Skeletal muscle tissue (tissue), 4 donors: ENCODE measurements around the gene CXXC1. TPM values are rescaled to one million over a fixed set of nuclear protein-coding genes. Genes with fewer than 3 reads are reported as not detected.

Experiments
- H3K27ac ChIP-seq: one replicate; pipeline ENCODE4 v1.7.0; 2013; ENCODE audit warnings: mild to moderate bottlenecking, low read depth, low read length, inconsistent platforms
- H3K27me3 ChIP-seq, 3 donors: one replicate each; pipeline ENCODE4 v1.7.0; 2013; ENCODE audit warnings: low read length in 3 of 3; ENCODE audit not compliant: control insufficient read depth in 3 of 3, insufficient read depth in 3 of 3
- H3K36me3 ChIP-seq, 3 donors: one replicate each; pipeline ENCODE4 v1.7.0; 2013; ENCODE audit warnings: low read length in 3 of 3; ENCODE audit not compliant: control insufficient read depth in 3 of 3, insufficient read depth in 3 of 3
- H3K4me1 ChIP-seq, 3 donors: one replicate each; pipeline ENCODE4 v1.7.0; 2013; ENCODE audit warnings: low read length in 3 of 3, mild to moderate bottlenecking in 3 of 3; ENCODE audit not compliant: control insufficient read depth in 3 of 3, insufficient read depth in 3 of 3
- H3K4me3 ChIP-seq, 3 donors: one replicate each; pipeline ENCODE4 v1.7.0; 2013; ENCODE audit warnings: low read length in 3 of 3
- H3K9ac ChIP-seq, 3 donors: one replicate each; pipeline ENCODE4 v1.7.0; 2013; ENCODE audit warnings: low read length in 3 of 3, mild to moderate bottlenecking in 3 of 3, moderate library complexity in 2 of 3, low read depth in 1 of 3
- H3K9me3 ChIP-seq, 3 donors: one replicate each; pipeline ENCODE4 v1.7.0; 2013; ENCODE audit warnings: low read length in 3 of 3; ENCODE audit not compliant: control insufficient read depth in 3 of 3
- total RNA-seq: library from RNA; depleted of rRNA; stranded (reverse); fragments of >200 nt; gene quantifications from one replicate; pipeline ENCODE4 v1.2.3, GENCODE V29; 2014
- donor health status: Osteomylitis.

The CXXC1 gene
- total RNA-seq, result 13.6 TPM

DNA sequence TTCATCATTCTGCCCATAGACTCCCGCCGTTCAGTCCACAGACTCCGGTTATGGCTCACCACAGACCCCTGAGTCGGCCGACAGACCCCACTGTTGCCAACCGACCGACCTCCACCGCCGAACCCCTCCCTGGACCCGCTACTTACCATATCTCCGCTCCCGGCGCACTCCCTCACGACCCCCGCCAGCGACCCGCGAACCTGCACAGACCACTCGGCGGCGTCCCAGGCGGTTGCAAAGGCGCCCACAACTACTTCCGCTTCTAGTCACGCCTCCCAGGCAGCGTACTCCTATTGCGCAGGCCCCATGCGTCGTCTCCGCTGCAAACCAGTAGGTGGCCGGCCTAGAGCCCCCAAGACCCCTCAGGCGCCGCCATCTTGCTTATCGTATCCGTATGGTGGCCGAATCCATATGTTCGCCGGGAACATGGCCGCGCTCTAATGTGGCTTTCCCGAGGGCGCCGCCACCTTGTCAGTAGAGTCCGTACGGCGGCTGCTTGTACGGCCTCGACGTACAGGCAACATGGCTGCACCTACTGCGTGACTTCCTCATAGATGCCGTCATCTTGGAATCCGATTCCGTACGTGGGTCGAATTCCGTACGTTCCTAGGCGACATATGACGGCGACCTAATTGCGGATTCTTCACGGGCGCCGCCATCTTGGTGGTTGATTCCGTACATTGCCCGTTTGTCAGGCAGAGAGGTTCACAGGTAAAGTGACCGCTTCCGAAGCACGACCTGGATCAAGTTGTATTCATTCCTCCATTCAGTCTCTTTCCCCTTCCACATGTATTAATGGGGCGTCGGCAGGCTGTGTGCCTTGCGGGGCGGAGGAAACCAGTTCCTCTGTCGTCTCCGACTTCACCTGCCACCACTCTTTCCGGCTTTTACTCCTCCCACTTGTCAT is at the start of gene CXXC1:
CXXC1 (minus strand) TSS at position 252 of the 907 bp plus-strand sequence; CDS start at position 149, 103 bp downstream.
- H3K27me3 ChIP-seq, result no peaks in the 10 kb centered on the region
- peaks cover 27 to 29% (median 28%) of the 10 kb centered on the region in 3 donors for H3K36me3 ChIP-seq
- peak within 1 kb of the TSS; percentile 61 for H3K27ac ChIP-seq
- peak within 1 kb of the TSS; percentile 87 to 98 (median 98) for H3K4me3 ChIP-seq
- no peaks in the 10 kb centered on the region for H3K9me3 ChIP-seq
- peak within 1 kb of the TSS; percentile 81 to 94 (median 93) for H3K9ac ChIP-seq
- H3K4me1 ChIP-seq, result peaks cover 3 to 14% (median 5%) of the 10 kb centered on the region in 3 donors

GRCh38 chr18:50334546-50335152 is 47.2 kb upstream of the CXXC1 start:
- H3K27me3 ChIP-seq, result peaks cover 0 to 3% (median 0%) of the 10 kb centered on the region in 3 donors
- no peak overlapping the region for H3K4me3 ChIP-seq
- H3K4me1 ChIP-seq, result no peaks in the 10 kb centered on the region
- H3K9ac ChIP-seq, result no peak overlapping the region
- H3K9me3 ChIP-seq, result peaks cover 0 to 2% (median 0%) of the 10 kb centered on the region in 3 donors
- no peaks in the 10 kb centered on the region for H3K36me3 ChIP-seq
- H3K27ac ChIP-seq, result no peak overlapping the region

DNA sequence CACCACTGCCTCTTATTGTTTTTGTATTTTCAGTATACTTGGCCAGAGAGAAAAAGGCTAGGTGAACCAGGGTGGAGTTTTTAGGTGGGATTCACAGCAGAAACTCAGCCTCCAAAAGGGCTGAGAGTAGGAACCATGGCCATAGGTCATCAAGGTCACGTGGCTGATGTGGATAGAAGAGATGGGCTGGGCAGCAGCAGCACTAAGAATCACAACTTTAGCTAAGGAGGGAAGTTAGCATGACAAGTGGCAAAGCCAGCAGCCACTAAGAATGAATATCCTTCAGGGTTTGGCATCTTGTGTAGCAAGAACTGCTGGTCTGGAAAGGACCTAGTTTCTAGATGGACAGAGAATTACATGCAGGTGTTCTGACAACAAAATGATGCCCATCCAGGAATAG is 44.2 kb upstream of the CXXC1 start:
- Histone ChIP-seq H3K9me3 (peaks cover 0 to 2% (median 0%) of the 10 kb centered on the region in 3 donors), H3K36me3 (no peaks in the 10 kb centered on the region), H3K27ac (no peak overlapping the region), H3K4me1 (no peaks in the 10 kb centered on the region), H3K4me3 (no peak overlapping the region), H3K27me3 (no peaks in the 10 kb centered on the region), H3K9ac (no peak overlapping the region)

GRCh38 chr18:50330176-50330575 is 42.7 kb upstream of the CXXC1 start:
- no peak overlapping the region for H3K9ac ChIP-seq
- H3K4me1 ChIP-seq, result no peaks in the 10 kb centered on the region
- H3K9me3 ChIP-seq, result peaks cover 0 to 2% (median 0%) of the 10 kb centered on the region in 3 donors
- H3K4me3 ChIP-seq, result no peak overlapping the region
- H3K36me3 ChIP-seq, result no peaks in the 10 kb centered on the region
- no peak overlapping the region for H3K27ac ChIP-seq
- no peaks in the 10 kb centered on the region for H3K27me3 ChIP-seq

DNA sequence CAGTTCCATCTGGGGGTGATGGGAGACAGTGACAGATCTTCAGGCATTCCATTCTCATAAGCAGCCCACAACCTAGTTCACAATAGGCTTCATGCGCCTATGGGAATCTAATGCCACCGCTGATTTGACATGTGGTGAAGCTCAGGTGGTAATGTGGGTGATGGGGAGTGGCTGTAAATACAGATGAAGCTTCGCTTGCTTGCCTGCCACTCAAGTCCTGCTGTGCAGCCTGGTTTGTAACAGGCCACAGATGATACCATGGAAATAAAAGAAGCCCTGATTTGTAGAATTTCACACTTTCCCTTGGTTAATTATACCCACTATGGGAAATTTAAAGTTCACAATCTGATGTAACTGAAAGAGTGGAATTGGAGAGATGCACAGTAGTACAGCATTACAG is 40.5 kb upstream of the CXXC1 start:
- no peak overlapping the region for H3K27ac ChIP-seq
- H3K27me3 ChIP-seq, result no peaks in the 10 kb centered on the region
- no peak overlapping the region for H3K4me3 ChIP-seq
- peaks cover 0 to 2% (median 0%) of the 10 kb centered on the region in 3 donors for H3K9me3 ChIP-seq
- H3K9ac ChIP-seq, result no peak overlapping the region
- no peaks in the 10 kb centered on the region for H3K36me3 ChIP-seq
- H3K4me1 ChIP-seq, result no peaks in the 10 kb centered on the region

GRCh38 chr18:50320719-50321118 is 33.2 kb upstream of the CXXC1 start:
- Histone ChIP-seq H3K27ac (no peak overlapping the region), H3K36me3 (no peaks in the 10 kb centered on the region), H3K4me1 (no peaks in the 10 kb centered on the region), H3K27me3 (no peaks in the 10 kb centered on the region), H3K4me3 (no peak overlapping the region), H3K9me3 (no peaks in the 10 kb centered on the region), H3K9ac (no peak overlapping the region)

DNA sequence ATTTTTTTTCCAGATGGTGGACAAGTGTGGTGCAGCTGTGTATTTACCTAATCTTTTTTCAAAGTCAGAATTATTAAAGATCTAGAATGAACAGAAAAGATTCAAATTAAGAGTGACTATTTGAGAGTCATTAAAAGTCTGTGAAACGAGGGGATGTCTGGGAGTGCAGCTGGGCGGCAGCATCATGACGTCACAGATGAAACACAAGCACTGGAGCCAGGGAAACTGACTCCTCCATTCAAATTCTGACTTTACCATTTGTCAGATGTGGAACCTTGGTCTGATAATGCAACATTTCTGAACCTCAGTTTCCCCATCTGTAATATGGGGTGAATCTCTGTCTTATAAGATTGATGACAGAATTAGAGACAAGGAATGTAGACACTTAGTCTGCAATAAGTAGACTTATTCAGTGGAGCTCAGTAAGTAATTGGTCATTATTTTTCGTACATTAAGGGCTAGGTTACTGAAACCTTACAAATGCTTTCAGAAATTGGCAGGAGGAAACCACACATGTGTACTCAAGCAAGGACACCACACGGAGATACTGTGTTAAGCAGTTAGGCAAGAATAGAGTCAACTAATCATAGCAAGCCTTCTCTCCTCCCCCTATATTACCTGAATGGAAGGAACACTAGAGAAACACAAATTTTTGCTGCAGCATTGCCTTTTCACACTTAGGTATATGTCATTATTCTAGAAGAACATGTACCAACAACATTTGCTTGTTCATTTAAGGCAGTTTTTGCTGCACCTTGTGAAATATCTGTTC is 27.8 kb upstream of the CXXC1 start:
- no peak overlapping the region for H3K27ac ChIP-seq
- no peaks in the 10 kb centered on the region for H3K9me3 ChIP-seq
- no peak overlapping the region for H3K4me3 ChIP-seq
- peaks cover 0 to 4% (median 0%) of the 10 kb centered on the region in 3 donors for H3K4me1 ChIP-seq
- H3K27me3 ChIP-seq, result peaks cover 0 to 2% (median 0%) of the 10 kb centered on the region in 3 donors
- H3K9ac ChIP-seq, result no peak overlapping the region
- no peaks in the 10 kb centered on the region for H3K36me3 ChIP-seq

DNA sequence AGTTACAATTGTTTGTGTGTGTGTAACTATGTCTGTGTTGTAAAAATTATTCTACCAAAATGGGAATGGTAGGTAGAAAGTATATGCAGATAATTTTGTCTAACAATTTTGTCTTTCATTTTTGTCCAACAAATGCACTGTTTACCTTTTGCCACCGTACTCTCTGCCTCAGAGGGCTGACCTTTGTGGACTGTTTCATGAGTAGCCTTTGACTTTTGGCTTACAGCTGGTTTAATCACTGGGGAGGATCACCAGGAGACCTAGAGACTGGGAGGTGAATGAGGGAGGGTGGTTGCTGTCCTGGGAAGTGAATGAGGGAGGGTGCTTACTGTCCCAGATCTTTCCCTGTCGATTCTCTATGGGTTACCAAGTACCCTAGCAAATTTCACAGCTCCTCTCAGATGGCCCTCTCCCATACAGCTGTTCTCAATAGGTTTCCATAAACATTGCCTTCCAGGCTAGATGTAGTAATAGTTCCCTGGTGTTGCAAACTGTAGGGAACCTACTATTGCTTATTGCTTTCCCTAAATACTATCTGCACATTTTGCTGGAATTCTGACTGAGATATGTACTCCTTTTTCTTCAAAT is 26.5 kb upstream of the CXXC1 start:
- Histone ChIP-seq H3K9me3 (no peaks in the 10 kb centered on the region), H3K27ac (no peak overlapping the region), H3K4me1 (peaks cover 0 to 4% (median 0%) of the 10 kb centered on the region in 3 donors), H3K4me3 (no peak overlapping the region), H3K9ac (no peak overlapping the region), H3K36me3 (no peaks in the 10 kb centered on the region), H3K27me3 (peaks cover 0 to 2% (median 0%) of the 10 kb centered on the region in 3 donors)

- H3K4me3 ChIP-seq, result no peak overlapping the region
- H3K9me3 ChIP-seq, result no peaks in the 10 kb centered on the region
- no peak overlapping the region for H3K27ac ChIP-seq
- peaks cover 0 to 2% (median 0%) of the 10 kb centered on the region in 3 donors for H3K27me3 ChIP-seq
- peaks cover 0 to 7% (median 0%) of the 10 kb centered on the region in 3 donors for H3K4me1 ChIP-seq
- no peak overlapping the region for H3K9ac ChIP-seq
- H3K36me3 ChIP-seq, result no peaks in the 10 kb centered on the region
Measured at GRCh38 chr18:50313031-50313607, 25.6 kb upstream of the CXXC1 start.
